Neural progenitor cell (in vitro differentiated cells): ENCODE measurements around the gene PCSK1N.

Experiments used
- EZH2 ChIP-seq: fragments of 200-600 bp; sonication (generic); IDR thresholded peaks from 2 replicates; pipeline ENCODE4 v1.6.1; 2017; ENCODE audit warnings: antibody characterized with exemption, mild to moderate bottlenecking, moderate library complexity
- EZH2phosphoT487 ChIP-seq: fragments of 200-600 bp; sonication (generic); IDR thresholded peaks from 2 replicates; pipeline ENCODE4 v1.6.1; 2017; ENCODE audit warnings: antibody characterized with exemption
- TF ChIP-seq, protein P1 (sequence below): fragments of 200-600 bp; sonication (generic); IDR thresholded peaks from 2 replicates; pipeline ENCODE4 v1.5.1; 2017; ENCODE audit warnings: antibody characterized with exemption, mild to moderate bottlenecking

DNA sequence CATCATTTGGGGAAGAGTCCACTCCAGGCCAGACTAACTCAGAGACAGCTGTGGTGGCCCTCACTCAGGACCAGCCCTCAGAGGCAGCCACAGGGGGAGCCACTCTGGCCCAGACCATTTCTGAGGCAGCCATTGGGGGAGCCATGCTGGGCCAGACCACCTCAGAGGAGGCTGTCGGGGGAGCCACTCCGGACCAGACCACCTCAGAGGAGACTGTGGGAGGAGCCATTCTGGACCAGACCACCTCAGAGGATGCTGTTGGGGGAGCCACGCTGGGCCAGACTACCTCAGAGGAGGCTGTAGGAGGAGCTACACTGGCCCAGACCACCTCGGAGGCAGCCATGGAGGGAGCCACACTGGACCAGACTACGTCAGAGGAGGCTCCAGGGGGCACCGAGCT is 12.4 kb downstream of the PCSK1N start:
- TF ChIP-seq, protein P1, sequence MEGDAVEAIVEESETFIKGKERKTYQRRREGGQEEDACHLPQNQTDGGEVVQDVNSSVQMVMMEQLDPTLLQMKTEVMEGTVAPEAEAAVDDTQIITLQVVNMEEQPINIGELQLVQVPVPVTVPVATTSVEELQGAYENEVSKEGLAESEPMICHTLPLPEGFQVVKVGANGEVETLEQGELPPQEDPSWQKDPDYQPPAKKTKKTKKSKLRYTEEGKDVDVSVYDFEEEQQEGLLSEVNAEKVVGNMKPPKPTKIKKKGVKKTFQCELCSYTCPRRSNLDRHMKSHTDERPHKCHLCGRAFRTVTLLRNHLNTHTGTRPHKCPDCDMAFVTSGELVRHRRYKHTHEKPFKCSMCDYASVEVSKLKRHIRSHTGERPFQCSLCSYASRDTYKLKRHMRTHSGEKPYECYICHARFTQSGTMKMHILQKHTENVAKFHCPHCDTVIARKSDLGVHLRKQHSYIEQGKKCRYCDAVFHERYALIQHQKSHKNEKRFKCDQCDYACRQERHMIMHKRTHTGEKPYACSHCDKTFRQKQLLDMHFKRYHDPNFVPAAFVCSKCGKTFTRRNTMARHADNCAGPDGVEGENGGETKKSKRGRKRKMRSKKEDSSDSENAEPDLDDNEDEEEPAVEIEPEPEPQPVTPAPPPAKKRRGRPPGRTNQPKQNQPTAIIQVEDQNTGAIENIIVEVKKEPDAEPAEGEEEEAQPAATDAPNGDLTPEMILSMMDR: no peak
- TF ChIP-seq EZH2: no peak
- TF ChIP-seq EZH2phosphoT487: no peak
